ENCODE data around the gene DPP4. TPM values are rescaled to one million over a fixed set of nuclear protein-coding genes. Genes with fewer than 3 reads are reported as not detected.

Gene DPP4
- total and polyA plus RNA-seq, 2 of the 13 experiments (the other 11 are each of a cell fraction or from before 2014, with no cell fraction given) = 39.4 to 109 TPM

DNA sequence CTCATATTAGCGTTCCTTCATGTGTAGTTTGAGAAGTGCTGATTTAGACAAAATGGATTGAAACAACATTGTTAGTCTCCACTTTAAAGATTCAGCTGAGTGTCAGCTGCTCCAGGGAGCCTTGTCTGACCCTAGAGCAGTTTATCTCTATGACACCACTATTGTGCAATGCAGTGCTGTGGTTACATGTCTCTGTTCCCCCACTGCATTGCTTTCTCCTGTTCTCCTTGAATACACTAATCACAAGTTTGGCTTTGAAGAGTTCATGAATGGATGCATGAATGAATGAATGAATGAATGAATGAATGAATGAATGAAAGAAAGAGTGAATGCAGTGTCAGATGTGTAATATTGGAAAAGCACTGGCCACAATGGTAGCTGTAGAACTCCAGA is 39.8 kb upstream of the DPP4 start (continued):
- TF ChIP-seq HNRNPUL1 (IDR thresholded peaks at IDR 0.05; ENCODE audit: low read depth, low read length) (no peak), KMT2A (CRISPR knock-in tag; IDR thresholded peaks at IDR 0.05) (0 out of 2 replicates have a peak, but pooled peaks have one; percentile 70), ZKSCAN8 (CRISPR knock-in tag; IDR thresholded peaks at IDR 0.05; ENCODE audit: borderline replicate concordance) (peak; percentile 84; the same call in 1 of the 2 replicates), ZNF230 (CRISPR knock-in tag; IDR thresholded peaks at IDR 0.05) (0 out of 2 replicates have a peak, but pooled peaks have one; percentile 45), SP140L (CRISPR knock-in tag; IDR thresholded peaks at IDR 0.05; ENCODE audit: borderline replicate concordance) (peak; percentile 45; the same call in 1 of the 2 replicates), DMAP1 (CRISPR knock-in tag; IDR thresholded peaks at IDR 0.05) (peak; percentile 73; the same call in 1 of the 2 replicates), FOXP1 (IDR thresholded peaks at IDR 0.05) (no peak), FOXP1 (CRISPR knock-in tag; IDR thresholded peaks at IDR 0.05) (peak; percentile 89), KMT2B (CRISPR knock-in tag; IDR thresholded peaks at IDR 0.05) (peak; percentile 56; the same call in 1 of the 2 replicates)
- TF ChIP-seq, protein P1, sequence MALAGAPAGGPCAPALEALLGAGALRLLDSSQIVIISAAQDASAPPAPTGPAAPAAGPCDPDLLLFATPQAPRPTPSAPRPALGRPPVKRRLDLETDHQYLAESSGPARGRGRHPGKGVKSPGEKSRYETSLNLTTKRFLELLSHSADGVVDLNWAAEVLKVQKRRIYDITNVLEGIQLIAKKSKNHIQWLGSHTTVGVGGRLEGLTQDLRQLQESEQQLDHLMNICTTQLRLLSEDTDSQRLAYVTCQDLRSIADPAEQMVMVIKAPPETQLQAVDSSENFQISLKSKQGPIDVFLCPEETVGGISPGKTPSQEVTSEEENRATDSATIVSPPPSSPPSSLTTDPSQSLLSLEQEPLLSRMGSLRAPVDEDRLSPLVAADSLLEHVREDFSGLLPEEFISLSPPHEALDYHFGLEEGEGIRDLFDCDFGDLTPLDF (CRISPR knock-in tag; IDR thresholded peaks at IDR 0.05) = no peak
- TF ChIP-seq, protein P2, sequence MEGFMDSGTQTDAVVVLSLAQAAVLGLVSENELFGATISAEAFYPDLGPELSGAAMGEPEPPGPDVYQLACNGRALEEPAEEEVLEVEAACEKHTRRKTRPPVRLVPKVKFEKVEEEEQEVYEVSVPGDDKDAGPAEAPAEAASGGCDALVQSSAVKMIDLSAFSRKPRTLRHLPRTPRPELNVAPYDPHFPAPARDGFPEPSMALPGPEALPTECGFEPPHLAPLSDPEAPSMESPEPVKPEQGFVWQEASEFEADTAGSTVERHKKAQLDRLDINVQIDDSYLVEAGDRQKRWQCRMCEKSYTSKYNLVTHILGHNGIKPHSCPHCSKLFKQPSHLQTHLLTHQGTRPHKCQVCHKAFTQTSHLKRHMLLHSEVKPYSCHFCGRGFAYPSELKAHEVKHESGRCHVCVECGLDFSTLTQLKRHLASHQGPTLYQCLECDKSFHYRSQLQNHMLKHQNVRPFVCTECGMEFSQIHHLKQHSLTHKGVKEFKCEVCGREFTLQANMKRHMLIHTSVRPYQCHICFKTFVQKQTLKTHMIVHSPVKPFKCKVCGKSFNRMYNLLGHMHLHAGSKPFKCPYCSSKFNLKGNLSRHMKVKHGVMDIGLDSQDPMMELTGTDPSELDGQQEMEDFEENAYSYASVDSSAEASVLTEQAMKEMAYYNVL (CRISPR knock-in tag; IDR thresholded peaks at IDR 0.05; ENCODE audit: borderline replicate concordance) = no peak
- TF ChIP-seq, protein P3, sequence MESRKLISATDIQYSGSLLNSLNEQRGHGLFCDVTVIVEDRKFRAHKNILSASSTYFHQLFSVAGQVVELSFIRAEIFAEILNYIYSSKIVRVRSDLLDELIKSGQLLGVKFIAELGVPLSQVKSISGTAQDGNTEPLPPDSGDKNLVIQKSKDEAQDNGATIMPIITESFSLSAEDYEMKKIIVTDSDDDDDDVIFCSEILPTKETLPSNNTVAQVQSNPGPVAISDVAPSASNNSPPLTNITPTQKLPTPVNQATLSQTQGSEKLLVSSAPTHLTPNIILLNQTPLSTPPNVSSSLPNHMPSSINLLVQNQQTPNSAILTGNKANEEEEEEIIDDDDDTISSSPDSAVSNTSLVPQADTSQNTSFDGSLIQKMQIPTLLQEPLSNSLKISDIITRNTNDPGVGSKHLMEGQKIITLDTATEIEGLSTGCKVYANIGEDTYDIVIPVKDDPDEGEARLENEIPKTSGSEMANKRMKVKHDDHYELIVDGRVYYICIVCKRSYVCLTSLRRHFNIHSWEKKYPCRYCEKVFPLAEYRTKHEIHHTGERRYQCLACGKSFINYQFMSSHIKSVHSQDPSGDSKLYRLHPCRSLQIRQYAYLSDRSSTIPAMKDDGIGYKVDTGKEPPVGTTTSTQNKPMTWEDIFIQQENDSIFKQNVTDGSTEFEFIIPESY (CRISPR knock-in tag; IDR thresholded peaks at IDR 0.05) = no peak
- TF ChIP-seq, protein P4, sequence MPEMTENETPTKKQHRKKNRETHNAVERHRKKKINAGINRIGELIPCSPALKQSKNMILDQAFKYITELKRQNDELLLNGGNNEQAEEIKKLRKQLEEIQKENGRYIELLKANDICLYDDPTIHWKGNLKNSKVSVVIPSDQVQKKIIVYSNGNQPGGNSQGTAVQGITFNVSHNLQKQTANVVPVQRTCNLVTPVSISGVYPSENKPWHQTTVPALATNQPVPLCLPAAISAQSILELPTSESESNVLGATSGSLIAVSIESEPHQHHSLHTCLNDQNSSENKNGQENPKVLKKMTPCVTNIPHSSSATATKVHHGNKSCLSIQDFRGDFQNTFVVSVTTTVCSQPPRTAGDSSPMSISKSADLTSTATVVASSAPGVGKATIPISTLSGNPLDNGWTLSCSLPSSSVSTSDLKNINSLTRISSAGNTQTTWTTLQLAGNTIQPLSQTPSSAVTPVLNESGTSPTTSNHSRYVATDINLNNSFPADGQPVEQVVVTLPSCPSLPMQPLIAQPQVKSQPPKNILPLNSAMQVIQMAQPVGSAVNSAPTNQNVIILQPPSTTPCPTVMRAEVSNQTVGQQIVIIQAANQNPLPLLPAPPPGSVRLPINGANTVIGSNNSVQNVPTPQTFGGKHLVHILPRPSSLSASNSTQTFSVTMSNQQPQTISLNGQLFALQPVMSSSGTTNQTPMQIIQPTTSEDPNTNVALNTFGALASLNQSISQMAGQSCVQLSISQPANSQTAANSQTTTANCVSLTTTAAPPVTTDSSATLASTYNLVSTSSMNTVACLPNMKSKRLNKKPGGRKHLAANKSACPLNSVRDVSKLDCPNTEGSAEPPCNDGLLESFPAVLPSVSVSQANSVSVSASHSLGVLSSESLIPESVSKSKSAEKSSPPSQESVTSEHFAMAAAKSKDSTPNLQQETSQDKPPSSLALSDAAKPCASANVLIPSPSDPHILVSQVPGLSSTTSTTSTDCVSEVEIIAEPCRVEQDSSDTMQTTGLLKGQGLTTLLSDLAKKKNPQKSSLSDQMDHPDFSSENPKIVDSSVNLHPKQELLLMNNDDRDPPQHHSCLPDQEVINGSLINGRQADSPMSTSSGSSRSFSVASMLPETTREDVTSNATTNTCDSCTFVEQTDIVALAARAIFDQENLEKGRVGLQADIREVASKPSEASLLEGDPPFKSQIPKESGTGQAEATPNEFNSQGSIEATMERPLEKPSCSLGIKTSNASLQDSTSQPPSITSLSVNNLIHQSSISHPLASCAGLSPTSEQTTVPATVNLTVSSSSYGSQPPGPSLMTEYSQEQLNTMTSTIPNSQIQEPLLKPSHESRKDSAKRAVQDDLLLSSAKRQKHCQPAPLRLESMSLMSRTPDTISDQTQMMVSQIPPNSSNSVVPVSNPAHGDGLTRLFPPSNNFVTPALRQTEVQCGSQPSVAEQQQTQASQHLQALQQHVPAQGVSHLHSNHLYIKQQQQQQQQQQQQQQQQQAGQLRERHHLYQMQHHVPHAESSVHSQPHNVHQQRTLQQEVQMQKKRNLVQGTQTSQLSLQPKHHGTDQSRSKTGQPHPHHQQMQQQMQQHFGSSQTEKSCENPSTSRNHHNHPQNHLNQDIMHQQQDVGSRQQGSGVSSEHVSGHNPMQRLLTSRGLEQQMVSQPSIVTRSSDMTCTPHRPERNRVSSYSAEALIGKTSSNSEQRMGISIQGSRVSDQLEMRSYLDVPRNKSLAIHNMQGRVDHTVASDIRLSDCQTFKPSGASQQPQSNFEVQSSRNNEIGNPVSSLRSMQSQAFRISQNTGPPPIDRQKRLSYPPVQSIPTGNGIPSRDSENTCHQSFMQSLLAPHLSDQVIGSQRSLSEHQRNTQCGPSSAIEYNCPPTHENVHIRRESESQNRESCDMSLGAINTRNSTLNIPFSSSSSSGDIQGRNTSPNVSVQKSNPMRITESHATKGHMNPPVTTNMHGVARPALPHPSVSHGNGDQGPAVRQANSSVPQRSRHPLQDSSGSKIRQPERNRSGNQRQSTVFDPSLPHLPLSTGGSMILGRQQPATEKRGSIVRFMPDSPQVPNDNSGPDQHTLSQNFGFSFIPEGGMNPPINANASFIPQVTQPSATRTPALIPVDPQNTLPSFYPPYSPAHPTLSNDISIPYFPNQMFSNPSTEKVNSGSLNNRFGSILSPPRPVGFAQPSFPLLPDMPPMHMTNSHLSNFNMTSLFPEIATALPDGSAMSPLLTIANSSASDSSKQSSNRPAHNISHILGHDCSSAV (CRISPR knock-in tag; IDR thresholded peaks at IDR 0.05; ENCODE audit: borderline replicate concordance) = no peak
